Kidney (tissue), 14 donors: ENCODE measurements around the gene GDA. TPM values are rescaled to one million over a fixed set of nuclear protein-coding genes. Genes with fewer than 3 reads are reported as not detected.

Source experiments
- DNase-seq, 5 donors: peaks; one replicate each; pipeline ENCODE4 v3.0.0-alpha.2; 2013 to 2020
- FAIRE-seq: peaks from 2 replicates; lab custom pipeline; 2012; peaks lifted over from hg19 to GRCh38; lab: Jason Lieb, UNC
- H3K27ac ChIP-seq, 2 donors: one replicate each; pipeline ENCODE4 v1.7.0; 2013; ENCODE audit warnings: low read depth in 2 of 2, low read length in 2 of 2, inconsistent platforms in 1 of 2
- H3K27me3 ChIP-seq: one replicate; pipeline ENCODE4 v1.7.1; 2013; ENCODE audit warnings: low read length, inconsistent platforms; ENCODE audit not compliant: control insufficient read depth, insufficient read depth
- H3K36me3 ChIP-seq, 3 donors: one replicate each; pipeline versions ENCODE4 v1.7.0 to v1.7.1; 2013; ENCODE audit warnings: low read length in 3 of 3, control low read depth in 1 of 3, inconsistent platforms in 1 of 3; ENCODE audit not compliant: insufficient read depth in 3 of 3, control insufficient read depth in 2 of 3
- H3K4me1 ChIP-seq, 3 donors: one replicate each; pipeline versions ENCODE4 v1.7.0 to v1.7.1; 2013; ENCODE audit warnings: low read length in 3 of 3, inconsistent platforms in 1 of 3, low read depth in 1 of 3; ENCODE audit not compliant: control insufficient read depth in 2 of 3, insufficient read depth in 2 of 3
- H3K4me3 ChIP-seq, 3 donors: one replicate each; pipeline versions ENCODE4 v1.7.0 to v1.8.1; 2013; ENCODE audit warnings: low read length in 3 of 3, control low read depth in 1 of 3, inconsistent platforms in 1 of 3
- H3K9ac ChIP-seq, 3 donors: one replicate each; pipeline versions ENCODE4 v1.7.0 to v1.7.1; 2013; ENCODE audit warnings: low read length in 3 of 3, control low read depth in 1 of 3, inconsistent platforms in 1 of 3
- H3K9me3 ChIP-seq, 3 donors: one replicate each; pipeline versions ENCODE4 v1.7.0 to v1.7.1; 2013; ENCODE audit warnings: low read length in 3 of 3, control low read depth in 1 of 3, inconsistent platforms in 1 of 3; ENCODE audit not compliant: control insufficient read depth in 2 of 3, insufficient read depth in 1 of 3
- CTCF ChIP-seq: IDR thresholded peaks from 3 replicates; pipeline ENCODE4 v1.5.1; 2012; ENCODE audit warnings: mild to moderate bottlenecking, moderate library complexity, borderline replicate concordance; ENCODE audit not compliant: insufficient read depth; ENCODE audit errors: extremely low read depth
- intact Hi-C: fragments of 100-400 bp; cut with DNase I; formaldehyde crosslinking; loops from one replicate; pipeline ENCODE4 v1.11.1; 2022
- polyA plus RNA-seq: library from polyadenylated mRNA; stranded (reverse); fragments of 350-450 nt; fragmentation: Illumina TruSeq; extraction: RNeasy Lipid Tissue Mini Kit (QIAGEN cat#74804); gene quantifications from one replicate; pipeline ENCODE4 v1.2.3, GENCODE V29; 2014; ENCODE audit warnings: low read depth, low replicate concordance; ENCODE audit not compliant: insufficient read depth
- total RNA-seq: library from RNA; stranded (reverse); fragmentation: NEBNext Ultra II Directional; extraction: Animal tissue kit (Norgen Biotek cat#: 25700); gene quantifications from one replicate; pipeline ENCODE4 v1.2.1, GENCODE V29; 2021
- donor health status: control.
- donor health status: control.
- donor health status: control.
- donor health status: control.
- donor health status: control.
- donor health status: DM: yes; HTN: yes; CAD: no.
- donor health status: Normal renal cell carcinoma (clear cell type).

GDA gene
- total and polyA plus RNA-seq, 2 donors from 2014 or later, result 31.4 to 88.1 TPM

GRCh38 chr9:72150127-72150526 is 887 bp downstream of the GDA start:
- intact Hi-C loops, result no loop called here
- no peak for FAIRE-seq

GRCh38 chr9:72150661-72151060 is 1.4 kb downstream of the GDA start:
- no peaks in the 10 kb centered on the region for H3K36me3 ChIP-seq
- FAIRE-seq, result no peak

More at GRCh38 chr9:72150127-72150526, 887 bp downstream of the GDA start:
- H3K36me3 ChIP-seq, result no peaks in the 10 kb centered on the region
- no peaks in the 10 kb centered on the region for H3K27me3 ChIP-seq
- DNase-seq, result peak in 1 of 5 donors; percentile 12
- TF ChIP-seq CTCF, result no peak
- H3K9ac ChIP-seq, result peak overlapping the region in 1 of 3 donors; percentile 48
- H3K27ac ChIP-seq, result peak overlapping the region; percentile 70 to 80
- H3K9me3 ChIP-seq, result no peaks in the 10 kb centered on the region
- H3K4me3 ChIP-seq, result peak overlapping the region in 2 of 3 donors; percentile 63 to 69
- peaks cover 0 to 8% (median 0%) of the 10 kb centered on the region in 3 donors for H3K4me1 ChIP-seq

GRCh38 chr9:72151104-72151503 is 1.9 kb downstream of the GDA start:
- FAIRE-seq, result no peak
- Histone ChIP-seq H3K4me3 (peak overlapping the region in 2 of 3 donors; percentile 63 to 69), H3K4me1 (peaks cover 0 to 13% (median 0%) of the 10 kb centered on the region in 3 donors), H3K27me3 (no peaks in the 10 kb centered on the region), H3K9me3 (no peaks in the 10 kb centered on the region), H3K36me3 (no peaks in the 10 kb centered on the region), H3K9ac (peak overlapping the region in 1 of 3 donors; percentile 55), H3K27ac (no peak overlapping the region)
- intact Hi-C loops, result no loop called here
- DNase-seq, result peak in 1 of 5 donors; percentile 3
- no peak for TF ChIP-seq CTCF

More at GRCh38 chr9:72150661-72151060, 1.4 kb downstream of the GDA start:
- Histone ChIP-seq H3K27me3 (no peaks in the 10 kb centered on the region), H3K9ac (peak overlapping the region in 1 of 3 donors; percentile 55), H3K27ac (peak overlapping the region; percentile 20 to 70), H3K4me3 (peak overlapping the region in 2 of 3 donors; percentile 63 to 69), H3K9me3 (no peaks in the 10 kb centered on the region), H3K4me1 (peaks cover 0 to 12% (median 0%) of the 10 kb centered on the region in 3 donors)
- no peak for TF ChIP-seq CTCF
- DNase-seq, result peak in 2 of 5 donors; percentile 27 to 36
- intact Hi-C loops, result no loop called here
